ENCODE results near the gene SP5.

Gene SP5

DNA sequence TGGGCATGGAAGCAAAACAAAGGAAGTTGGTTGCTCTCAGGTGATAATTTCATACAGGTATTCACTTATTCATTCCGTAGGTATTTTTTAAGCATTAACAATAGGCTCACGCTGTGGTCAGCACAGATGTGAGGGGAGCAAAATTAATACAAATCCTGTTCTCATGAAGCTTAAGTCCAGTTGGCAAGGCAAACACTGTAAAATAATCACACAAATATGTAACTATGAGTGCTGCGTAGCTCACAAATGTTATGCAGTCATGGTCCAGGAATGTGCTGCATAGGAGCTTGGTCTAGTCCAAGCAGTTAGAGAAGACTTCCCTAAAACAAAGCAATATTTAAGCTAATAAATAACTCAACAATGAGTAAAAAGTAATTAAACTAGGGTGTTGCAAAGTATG is 23.9 kb downstream of the SP5 start:
- DNase-seq (ENCODE audit: low read depth), result peak; percentile 95
- TF ChIP-seq, protein P1, sequence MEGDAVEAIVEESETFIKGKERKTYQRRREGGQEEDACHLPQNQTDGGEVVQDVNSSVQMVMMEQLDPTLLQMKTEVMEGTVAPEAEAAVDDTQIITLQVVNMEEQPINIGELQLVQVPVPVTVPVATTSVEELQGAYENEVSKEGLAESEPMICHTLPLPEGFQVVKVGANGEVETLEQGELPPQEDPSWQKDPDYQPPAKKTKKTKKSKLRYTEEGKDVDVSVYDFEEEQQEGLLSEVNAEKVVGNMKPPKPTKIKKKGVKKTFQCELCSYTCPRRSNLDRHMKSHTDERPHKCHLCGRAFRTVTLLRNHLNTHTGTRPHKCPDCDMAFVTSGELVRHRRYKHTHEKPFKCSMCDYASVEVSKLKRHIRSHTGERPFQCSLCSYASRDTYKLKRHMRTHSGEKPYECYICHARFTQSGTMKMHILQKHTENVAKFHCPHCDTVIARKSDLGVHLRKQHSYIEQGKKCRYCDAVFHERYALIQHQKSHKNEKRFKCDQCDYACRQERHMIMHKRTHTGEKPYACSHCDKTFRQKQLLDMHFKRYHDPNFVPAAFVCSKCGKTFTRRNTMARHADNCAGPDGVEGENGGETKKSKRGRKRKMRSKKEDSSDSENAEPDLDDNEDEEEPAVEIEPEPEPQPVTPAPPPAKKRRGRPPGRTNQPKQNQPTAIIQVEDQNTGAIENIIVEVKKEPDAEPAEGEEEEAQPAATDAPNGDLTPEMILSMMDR (conservative IDR thresholded peaks at IDR 0.05; ENCODE audit: low read length), result no peak
- no peak overlapping the region for H3K4me3 ChIP-seq (ENCODE audit: low read length)

DNA sequence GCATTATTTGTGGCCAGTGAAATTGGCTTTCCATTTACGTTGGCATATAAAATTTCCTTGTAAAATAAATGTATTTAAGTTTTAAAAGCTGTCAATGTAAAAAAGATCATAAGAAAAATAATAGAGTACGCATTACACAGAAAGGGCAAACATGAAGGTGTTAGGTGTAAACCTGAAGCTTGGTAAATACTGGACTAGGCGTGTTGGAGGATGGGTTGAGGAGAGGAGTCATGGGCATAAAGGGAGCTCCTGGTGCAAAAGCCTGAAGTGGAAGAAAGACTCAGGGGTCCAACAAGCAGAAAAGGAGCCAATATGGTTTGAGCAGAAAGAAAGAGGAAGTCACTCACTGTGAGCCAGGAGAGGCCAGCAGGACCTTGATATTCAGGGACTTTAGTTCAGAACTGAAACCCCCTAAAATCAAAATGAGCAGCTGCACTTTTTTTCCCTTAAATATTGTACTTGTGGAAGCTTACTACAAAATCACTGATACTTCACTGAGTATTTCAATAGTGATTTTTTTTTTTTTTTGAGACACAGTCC is 24.4 kb downstream of the SP5 start:
- DNase-seq (ENCODE audit: low read depth), result no peak
- H3K4me3 ChIP-seq (ENCODE audit: low read length), result no peak overlapping the region
- TF ChIP-seq, protein P1 (conservative IDR thresholded peaks at IDR 0.05; ENCODE audit: low read length), result no peak

- no peak for DNase-seq (ENCODE audit: low read depth)
- no peak overlapping the region for H3K4me3 ChIP-seq (ENCODE audit: low read length)
- TF ChIP-seq, protein P1 (conservative IDR thresholded peaks at IDR 0.05; ENCODE audit: low read length), result no peak
Observed at GRCh38 chr2:170740660-170741059, 25.5 kb downstream of the SP5 start.

DNA sequence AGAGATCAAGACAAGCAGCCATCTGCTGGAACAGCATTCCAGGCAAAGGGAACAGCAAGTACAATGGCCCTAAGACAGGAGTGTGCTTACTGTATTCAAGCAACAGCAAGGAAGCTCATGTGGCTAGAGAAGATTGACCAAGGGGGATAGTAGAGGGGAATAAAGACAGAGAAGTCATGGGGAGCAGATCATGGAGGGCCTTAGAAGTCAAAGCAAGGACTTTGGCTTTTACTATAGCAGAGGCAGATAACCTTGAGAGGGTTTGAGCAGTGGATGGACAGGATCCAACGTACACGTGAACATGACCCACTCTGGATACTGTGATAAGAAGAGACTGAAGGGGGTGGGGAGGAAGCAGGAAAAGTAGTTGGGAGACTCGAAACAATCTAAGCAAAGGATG is 26.9 kb downstream of the SP5 start:
- DNase-seq (ENCODE audit: low read depth), result no peak
- TF ChIP-seq, protein P1 (conservative IDR thresholded peaks at IDR 0.05; ENCODE audit: low read length), result no peak
- H3K4me3 ChIP-seq (ENCODE audit: low read length), result no peak overlapping the region

DNA sequence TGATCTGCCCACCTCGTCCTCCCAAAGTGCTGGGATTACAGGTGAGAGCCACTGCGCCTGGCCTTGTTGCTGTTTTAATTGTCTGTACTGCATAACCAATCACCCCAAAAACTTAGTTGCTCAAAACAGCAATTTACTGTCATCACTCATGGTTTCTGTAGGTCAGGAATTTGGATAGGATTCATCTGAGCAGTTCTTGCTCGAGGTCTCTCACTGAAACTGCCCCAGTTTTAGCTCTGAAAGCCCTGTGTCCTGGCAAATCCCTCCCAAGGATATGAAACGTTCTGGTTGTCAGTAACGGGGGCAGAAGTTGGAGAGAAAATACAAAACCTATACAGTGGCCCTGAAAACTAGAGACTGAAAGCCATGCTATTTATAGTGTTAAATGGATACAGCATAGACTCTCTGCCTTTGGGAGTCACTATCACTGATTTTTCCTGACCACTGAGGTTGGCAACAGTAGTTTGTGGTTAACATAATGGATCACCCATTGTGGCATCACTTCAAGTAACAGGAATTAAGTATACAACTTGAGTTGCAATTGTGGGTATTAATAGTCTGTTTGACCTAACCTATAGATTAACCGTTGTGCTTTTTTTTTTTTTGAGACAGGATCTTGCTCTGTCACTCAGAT is 27.9 kb downstream of the SP5 start:
- TF ChIP-seq, protein P1 (conservative IDR thresholded peaks at IDR 0.05; ENCODE audit: low read length), result no peak
- H3K4me3 ChIP-seq (ENCODE audit: low read length), result no peak overlapping the region
- no peak for DNase-seq (ENCODE audit: low read depth)

- no peak overlapping the region for H3K4me3 ChIP-seq (ENCODE audit: low read length)
- TF ChIP-seq, protein P1 (conservative IDR thresholded peaks at IDR 0.05; ENCODE audit: low read length), result no peak
- DNase-seq (ENCODE audit: low read depth), result no peak
Observed at GRCh38 chr2:170743530-170744239, 28.5 kb downstream of the SP5 start.

Data from AG10803 (cell line).